ENCODE results near the gene MAN1C1.
"Not testable (repeated sequence)": the region's sequence is repeated elsewhere in the genome, so short reads cannot be mapped to it uniquely, and the experiment has no call there.

The MAN1C1 gene

DNA sequence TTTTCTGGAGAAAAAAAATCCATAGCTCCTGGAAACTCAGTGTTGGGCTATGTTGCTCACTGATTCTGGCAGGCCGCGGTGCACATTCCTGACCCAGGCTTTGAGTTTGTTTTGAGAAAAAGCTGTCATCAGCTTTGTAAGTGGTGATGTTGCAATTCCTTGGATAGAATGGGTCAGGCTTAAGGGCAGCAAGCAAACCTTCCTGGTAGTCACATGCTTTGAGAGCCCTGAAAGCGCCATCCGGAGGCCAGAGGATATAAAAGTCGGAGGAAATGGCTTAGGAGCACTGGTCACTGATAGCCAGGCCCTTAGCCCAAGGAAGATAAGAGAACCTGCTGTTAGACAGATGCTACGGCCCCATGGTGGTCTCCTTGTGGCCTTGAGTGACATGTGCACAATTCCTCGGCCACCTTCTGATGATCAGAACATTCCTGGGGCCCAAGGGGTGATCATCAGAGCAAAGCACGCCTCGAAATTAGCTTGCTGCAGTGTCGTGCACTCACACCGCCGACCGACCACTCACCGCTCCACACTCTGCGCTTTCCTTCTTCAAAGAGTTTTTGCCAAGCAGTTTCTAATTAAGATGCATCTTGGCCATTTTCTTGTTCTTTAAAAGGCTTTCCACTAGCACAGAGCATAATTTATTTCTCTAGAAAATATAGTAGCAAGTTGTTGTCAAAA, 78.6 kb downstream of the MAN1C1 start:
- H3K27me3 ChIP-seq (replicated peaks; ENCODE audit: control insufficient read depth, insufficient read depth, low read length): no peaks in the 10 kb centered on the region; the same call in none of the 2 replicates
- DNase-seq (ENCODE audit: extremely low read depth, insufficient read length): no peak
- no peak overlapping the region for H3K4me3 ChIP-seq (replicated peaks; ENCODE audit: low read depth, low read length)
- TF ChIP-seq, protein P1, sequence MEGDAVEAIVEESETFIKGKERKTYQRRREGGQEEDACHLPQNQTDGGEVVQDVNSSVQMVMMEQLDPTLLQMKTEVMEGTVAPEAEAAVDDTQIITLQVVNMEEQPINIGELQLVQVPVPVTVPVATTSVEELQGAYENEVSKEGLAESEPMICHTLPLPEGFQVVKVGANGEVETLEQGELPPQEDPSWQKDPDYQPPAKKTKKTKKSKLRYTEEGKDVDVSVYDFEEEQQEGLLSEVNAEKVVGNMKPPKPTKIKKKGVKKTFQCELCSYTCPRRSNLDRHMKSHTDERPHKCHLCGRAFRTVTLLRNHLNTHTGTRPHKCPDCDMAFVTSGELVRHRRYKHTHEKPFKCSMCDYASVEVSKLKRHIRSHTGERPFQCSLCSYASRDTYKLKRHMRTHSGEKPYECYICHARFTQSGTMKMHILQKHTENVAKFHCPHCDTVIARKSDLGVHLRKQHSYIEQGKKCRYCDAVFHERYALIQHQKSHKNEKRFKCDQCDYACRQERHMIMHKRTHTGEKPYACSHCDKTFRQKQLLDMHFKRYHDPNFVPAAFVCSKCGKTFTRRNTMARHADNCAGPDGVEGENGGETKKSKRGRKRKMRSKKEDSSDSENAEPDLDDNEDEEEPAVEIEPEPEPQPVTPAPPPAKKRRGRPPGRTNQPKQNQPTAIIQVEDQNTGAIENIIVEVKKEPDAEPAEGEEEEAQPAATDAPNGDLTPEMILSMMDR (IDR thresholded peaks at IDR 0.05; ENCODE audit: insufficient read depth, low read length, poor library complexity, severe bottlenecking): no peak
- H3K36me3 ChIP-seq (ENCODE audit: control insufficient read depth, insufficient read depth, low read length): no peaks in the 10 kb centered on the region

DNA sequence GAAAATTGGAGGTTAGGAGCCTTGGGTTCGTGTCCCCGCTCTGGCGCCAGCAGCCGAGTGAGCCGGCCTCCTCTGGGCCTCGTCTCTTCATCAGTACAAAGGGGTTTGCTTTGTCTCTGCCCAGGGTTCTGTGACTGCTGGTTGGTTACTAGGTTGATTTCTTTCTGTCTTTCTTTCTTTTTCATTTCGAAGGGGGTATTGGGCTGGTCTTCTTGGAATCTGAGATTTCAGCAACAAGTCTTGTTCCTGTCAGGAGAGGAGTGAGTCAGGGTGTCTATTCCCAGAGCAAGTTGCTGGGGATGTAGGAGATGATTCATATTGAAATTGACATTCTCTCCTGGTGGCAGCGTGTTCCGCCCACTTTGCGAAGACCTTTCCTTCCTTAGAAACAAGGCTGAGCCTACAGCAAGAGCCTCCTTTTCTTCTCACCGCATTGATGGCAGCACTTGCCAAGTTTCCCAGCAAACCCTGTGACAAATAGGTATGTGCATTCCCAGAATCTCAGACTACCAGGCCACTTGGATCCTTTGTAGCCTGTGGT, 79.2 kb downstream of the MAN1C1 start:
- no peaks in the 10 kb centered on the region for H3K36me3 ChIP-seq (ENCODE audit: control insufficient read depth, insufficient read depth, low read length)
- H3K27me3 ChIP-seq (replicated peaks; ENCODE audit: control insufficient read depth, insufficient read depth, low read length): no peaks in the 10 kb centered on the region; the same call in none of the 2 replicates
- no peak for DNase-seq (ENCODE audit: extremely low read depth, insufficient read length)
- H3K4me3 ChIP-seq (replicated peaks; ENCODE audit: low read depth, low read length): no peak overlapping the region
- TF ChIP-seq, protein P1 (IDR thresholded peaks at IDR 0.05; ENCODE audit: insufficient read depth, low read length, poor library complexity, severe bottlenecking): no peak

DNA sequence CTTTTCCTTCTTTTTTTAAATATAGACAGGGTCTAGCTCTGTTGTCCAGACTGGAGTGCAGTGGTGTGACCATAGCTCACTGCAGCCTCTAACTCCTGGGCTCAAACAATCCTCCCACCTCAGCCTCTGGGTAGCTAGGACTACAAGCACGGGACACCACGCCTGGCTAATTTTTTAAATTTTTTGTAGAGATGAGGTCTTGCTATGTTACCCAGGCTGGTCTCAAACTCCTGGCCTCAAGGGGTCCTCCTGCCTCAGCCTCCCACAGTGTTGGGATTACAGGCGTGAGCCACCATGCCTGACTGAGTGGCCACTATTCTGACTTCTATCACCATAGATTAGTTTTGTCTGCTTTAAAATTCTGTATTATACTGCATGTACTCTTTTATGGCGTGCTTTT, 80.1 kb downstream of the MAN1C1 start:
- DNase-seq (ENCODE audit: extremely low read depth, insufficient read length); H3K4me3 ChIP-seq (replicated peaks; ENCODE audit: low read depth, low read length); H3K36me3 ChIP-seq (ENCODE audit: control insufficient read depth, insufficient read depth, low read length); H3K27me3 ChIP-seq (replicated peaks; ENCODE audit: control insufficient read depth, insufficient read depth, low read length): not testable (repeated sequence)

DNA sequence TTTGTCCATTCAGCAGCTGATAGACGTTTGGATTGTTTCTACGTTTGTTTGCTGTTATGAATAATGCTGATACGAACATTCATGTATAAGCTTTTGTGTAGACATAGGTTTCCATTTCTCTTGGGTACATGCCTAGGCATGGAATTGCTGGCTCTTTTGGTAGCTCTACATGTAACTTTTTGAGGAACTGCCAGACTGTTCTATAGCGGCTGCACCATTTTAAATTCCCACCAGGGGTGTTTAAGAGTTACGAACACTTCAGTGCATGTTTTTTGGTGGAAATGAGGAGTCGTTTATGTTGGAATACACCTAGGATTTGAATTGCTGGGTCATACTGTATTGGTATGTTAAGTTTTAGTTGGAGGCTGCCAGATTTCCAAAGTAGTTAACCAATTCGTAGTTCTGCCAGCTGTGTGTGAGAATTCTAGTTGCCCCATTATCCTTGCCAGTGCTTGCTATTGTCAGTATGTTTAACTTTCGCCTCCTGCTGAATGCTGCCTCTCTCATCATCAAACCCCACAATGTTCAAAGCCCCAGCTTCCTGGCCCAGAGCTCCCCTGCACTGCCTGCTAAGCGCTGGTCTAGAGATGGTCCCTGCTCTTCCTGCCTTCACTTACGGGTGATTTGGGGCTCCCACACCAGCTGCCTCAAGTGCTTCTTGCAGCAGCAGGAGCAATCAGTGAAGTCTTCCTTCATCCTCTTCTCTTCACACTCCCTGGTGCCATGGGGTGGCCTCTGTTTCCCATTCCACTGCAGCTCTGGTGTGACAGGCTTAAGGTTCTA, 81.0 kb downstream of the MAN1C1 start:
- H3K4me3 ChIP-seq (replicated peaks; ENCODE audit: low read depth, low read length): no peak overlapping the region
- H3K36me3 ChIP-seq (ENCODE audit: control insufficient read depth, insufficient read depth, low read length): no peaks in the 10 kb centered on the region
- peaks cover 2% of the 10 kb centered on the region for H3K27me3 ChIP-seq (replicated peaks; ENCODE audit: control insufficient read depth, insufficient read depth, low read length)
- TF ChIP-seq, protein P1 (IDR thresholded peaks at IDR 0.05; ENCODE audit: insufficient read depth, low read length, poor library complexity, severe bottlenecking): no peak
- no peak for DNase-seq (ENCODE audit: extremely low read depth, insufficient read length)

DNA sequence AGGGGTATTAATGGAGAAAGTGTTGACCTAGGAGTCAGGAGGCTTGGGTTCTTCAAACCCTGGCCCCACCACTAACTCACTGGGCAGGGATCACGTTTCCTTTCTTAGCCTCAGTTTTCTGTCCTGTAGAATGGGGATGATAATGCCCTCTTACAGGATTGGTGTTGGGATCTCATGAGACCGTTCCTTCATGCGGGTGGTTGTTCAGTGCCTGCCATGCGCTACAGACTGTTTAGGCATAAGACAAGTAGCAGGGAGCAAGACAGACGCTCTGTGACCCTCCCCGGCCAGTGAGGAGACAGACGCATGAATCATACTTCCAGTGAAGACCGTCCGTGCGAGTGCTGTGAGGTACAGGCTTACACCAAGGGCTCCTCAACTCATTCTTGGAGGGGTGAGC, 81.7 kb downstream of the MAN1C1 start:
- TF ChIP-seq, protein P1 (IDR thresholded peaks at IDR 0.05; ENCODE audit: insufficient read depth, low read length, poor library complexity, severe bottlenecking): no peak
- DNase-seq (ENCODE audit: extremely low read depth, insufficient read length): no peak
- H3K27me3 ChIP-seq (replicated peaks; ENCODE audit: control insufficient read depth, insufficient read depth, low read length): peaks cover 2% of the 10 kb centered on the region
- no peaks in the 10 kb centered on the region for H3K36me3 ChIP-seq (ENCODE audit: control insufficient read depth, insufficient read depth, low read length)
- no peak overlapping the region for H3K4me3 ChIP-seq (replicated peaks; ENCODE audit: low read depth, low read length)

DNA sequence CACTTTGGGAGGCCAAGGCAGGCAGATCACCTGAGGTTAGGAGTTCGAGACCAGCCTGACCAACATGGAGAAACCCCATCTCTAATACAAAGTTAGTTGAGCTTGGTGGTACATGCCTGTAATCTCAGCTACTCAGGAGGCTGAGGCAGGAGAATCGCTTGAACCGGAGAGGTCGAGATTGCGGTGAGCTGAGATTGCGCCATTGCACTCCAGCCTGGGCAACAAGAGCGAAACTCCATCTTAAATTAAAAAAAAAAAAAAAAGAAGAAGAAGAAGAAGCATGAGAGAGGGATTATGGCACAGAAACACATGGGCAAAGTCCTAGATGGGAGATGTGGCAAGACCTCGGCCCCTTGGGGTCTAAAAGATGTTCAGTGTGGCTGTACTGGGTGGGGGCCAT, 82.5 kb downstream of the MAN1C1 start:
- not testable (repeated sequence) for H3K4me3 ChIP-seq (replicated peaks; ENCODE audit: low read depth, low read length); H3K27me3 ChIP-seq (replicated peaks; ENCODE audit: control insufficient read depth, insufficient read depth, low read length); H3K36me3 ChIP-seq (ENCODE audit: control insufficient read depth, insufficient read depth, low read length); DNase-seq (ENCODE audit: extremely low read depth, insufficient read length)

Data from GM06990 (cell line).